Right atrium auricular region (tissue), 2 donors: ENCODE data around the gene GPR139. TPM values are rescaled to one million over a fixed set of nuclear protein-coding genes. Genes with fewer than 3 reads are reported as not detected.

Source experiments
- DNase-seq: peaks from one replicate; pipeline ENCODE4 v3.0.0-alpha.2; 2019; ENCODE audit warnings: low spot score
- H3K27ac ChIP-seq, 2 donors: fragments of 200-600 bp; sonication (generic); 1 replicate in 1 of 2; 2 replicates in 1 of 2; pipeline ENCODE4 v1.5.1; 2016 to 2019
- H3K27me3 ChIP-seq, 2 donors: fragments of 200-600 bp; sonication (generic); one replicate each; pipeline versions ENCODE4 v1.5.1 to v1.6.0; 2017 to 2019
- H3K36me3 ChIP-seq: fragments of 200-600 bp; sonication (generic); one replicate; pipeline ENCODE4 v1.5.1; 2016
- H3K4me1 ChIP-seq, 2 donors: fragments of 200-600 bp; sonication (generic); one replicate each; pipeline versions ENCODE4 v1.5.1 to v1.6.0; 2017 to 2019
- H3K4me3 ChIP-seq, 2 donors: fragments of 200-600 bp; sonication (generic); 1 replicate in 1 of 2; 2 replicates in 1 of 2; pipeline ENCODE4 v1.5.1; 2017 to 2019; ENCODE audit warnings: mild to moderate bottlenecking in 1 of 2, moderate library complexity in 1 of 2
- H3K9me3 ChIP-seq, 2 donors: fragments of 200-600 bp; sonication (generic); one replicate each; pipeline ENCODE4 v1.5.1; 2019
- total RNA-seq, 2 donors: library from RNA; depleted of rRNA; stranded (reverse); fragments of >200 nt; gene quantifications; one replicate each; pipeline ENCODE4 v1.1.0, GENCODE V29; 2016
- TF ChIP-seq, protein P1 (sequence below), 2 donors: fragments of 200-600 bp; sonication (generic); IDR thresholded peaks; one replicate each; pipeline ENCODE4 v1.5.1; 2019; ENCODE audit warnings: antibody characterized with exemption in 2 of 2

The GPR139 gene
- total RNA-seq, 2 donors from 2014 or later: not detected

DNA sequence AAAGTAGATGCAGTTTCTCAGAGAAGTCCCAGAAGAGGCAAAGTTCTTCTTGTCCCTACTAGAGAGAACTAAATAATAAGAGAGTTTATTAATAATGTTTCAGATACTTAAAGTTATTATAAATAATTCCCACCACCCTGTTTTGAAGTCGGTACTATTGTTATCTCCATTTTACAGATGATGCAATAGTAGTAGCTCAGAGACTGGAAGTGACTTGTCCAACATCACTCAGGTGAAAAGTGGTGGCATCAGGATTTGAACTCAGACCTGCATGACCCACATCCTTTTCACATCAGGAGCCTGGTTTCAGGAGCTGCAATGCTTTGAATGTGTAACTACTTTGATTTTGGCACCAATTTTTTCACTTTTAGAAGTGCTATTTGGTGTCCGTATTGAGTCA, 52.7 kb downstream of the GPR139 start:
- TF ChIP-seq, protein P1, sequence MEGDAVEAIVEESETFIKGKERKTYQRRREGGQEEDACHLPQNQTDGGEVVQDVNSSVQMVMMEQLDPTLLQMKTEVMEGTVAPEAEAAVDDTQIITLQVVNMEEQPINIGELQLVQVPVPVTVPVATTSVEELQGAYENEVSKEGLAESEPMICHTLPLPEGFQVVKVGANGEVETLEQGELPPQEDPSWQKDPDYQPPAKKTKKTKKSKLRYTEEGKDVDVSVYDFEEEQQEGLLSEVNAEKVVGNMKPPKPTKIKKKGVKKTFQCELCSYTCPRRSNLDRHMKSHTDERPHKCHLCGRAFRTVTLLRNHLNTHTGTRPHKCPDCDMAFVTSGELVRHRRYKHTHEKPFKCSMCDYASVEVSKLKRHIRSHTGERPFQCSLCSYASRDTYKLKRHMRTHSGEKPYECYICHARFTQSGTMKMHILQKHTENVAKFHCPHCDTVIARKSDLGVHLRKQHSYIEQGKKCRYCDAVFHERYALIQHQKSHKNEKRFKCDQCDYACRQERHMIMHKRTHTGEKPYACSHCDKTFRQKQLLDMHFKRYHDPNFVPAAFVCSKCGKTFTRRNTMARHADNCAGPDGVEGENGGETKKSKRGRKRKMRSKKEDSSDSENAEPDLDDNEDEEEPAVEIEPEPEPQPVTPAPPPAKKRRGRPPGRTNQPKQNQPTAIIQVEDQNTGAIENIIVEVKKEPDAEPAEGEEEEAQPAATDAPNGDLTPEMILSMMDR (IDR thresholded peaks at IDR 0.05): no peak
- no peak for DNase-seq
- no peaks in the 10 kb centered on the region for H3K4me1 ChIP-seq

DNA sequence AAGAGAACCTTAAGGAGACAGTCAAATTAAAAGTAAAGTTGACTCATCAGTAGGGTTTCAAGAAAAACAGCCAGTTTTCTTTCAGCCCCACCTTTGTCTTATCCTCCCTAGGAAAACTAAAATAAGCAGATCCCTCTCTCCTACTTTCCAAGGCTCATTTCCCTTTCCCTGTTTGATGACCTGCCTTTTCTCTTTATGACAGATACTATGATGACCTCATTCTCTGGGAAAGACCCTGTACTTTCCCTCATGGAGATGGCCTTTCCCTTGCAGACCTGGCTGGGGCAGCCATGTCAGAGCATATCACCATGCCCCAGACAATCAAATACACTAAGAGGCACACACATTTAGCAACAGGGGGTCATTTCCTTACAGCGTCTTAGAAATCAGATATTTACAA, 53.6 kb downstream of the GPR139 start:
- DNase-seq: no peak

More for the DNA sequence above, 52.7 kb downstream of the GPR139 start:
- H3K36me3 ChIP-seq: no peaks in the 10 kb centered on the region
- H3K9me3 ChIP-seq: no peaks in the 10 kb centered on the region
- H3K27me3 ChIP-seq: no peaks in the 10 kb centered on the region
- no peak overlapping the region for H3K27ac ChIP-seq
- H3K4me3 ChIP-seq: no peak overlapping the region

DNA sequence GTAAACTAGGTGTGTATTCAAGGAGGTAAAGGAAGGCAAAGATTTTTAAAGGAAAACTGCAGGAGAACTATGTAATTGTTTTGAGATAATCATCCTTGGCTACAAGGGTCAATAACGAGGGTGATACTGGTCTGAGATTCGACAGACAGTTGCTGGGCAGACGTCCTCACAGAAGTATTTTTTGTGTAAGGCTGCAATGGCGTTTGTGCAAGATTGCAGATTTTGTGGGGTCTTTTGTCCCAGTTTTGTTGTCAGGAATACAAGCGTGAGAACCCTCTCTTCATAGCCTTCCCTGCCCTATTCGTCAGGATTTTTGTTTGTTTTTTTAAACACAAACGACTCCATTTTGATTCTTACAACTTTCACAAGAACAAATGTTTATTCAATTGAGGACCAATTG, 57.5 kb downstream of the GPR139 start:
- Histone ChIP-seq H3K4me1 (no peaks in the 10 kb centered on the region), H3K36me3 (no peaks in the 10 kb centered on the region), H3K4me3 (no peak overlapping the region), H3K27ac (no peak overlapping the region), H3K27me3 (no peaks in the 10 kb centered on the region), H3K9me3 (no peaks in the 10 kb centered on the region)
- no peak for DNase-seq
- TF ChIP-seq, protein P1 (IDR thresholded peaks at IDR 0.05): no peak

More for the DNA sequence above, 53.6 kb downstream of the GPR139 start:
- H3K27ac ChIP-seq: no peak overlapping the region
- H3K9me3 ChIP-seq: no peaks in the 10 kb centered on the region
- H3K27me3 ChIP-seq: no peaks in the 10 kb centered on the region
- H3K36me3 ChIP-seq: no peaks in the 10 kb centered on the region
- TF ChIP-seq, protein P1 (IDR thresholded peaks at IDR 0.05): no peak
- H3K4me3 ChIP-seq: no peak overlapping the region
- H3K4me1 ChIP-seq: no peaks in the 10 kb centered on the region

DNA sequence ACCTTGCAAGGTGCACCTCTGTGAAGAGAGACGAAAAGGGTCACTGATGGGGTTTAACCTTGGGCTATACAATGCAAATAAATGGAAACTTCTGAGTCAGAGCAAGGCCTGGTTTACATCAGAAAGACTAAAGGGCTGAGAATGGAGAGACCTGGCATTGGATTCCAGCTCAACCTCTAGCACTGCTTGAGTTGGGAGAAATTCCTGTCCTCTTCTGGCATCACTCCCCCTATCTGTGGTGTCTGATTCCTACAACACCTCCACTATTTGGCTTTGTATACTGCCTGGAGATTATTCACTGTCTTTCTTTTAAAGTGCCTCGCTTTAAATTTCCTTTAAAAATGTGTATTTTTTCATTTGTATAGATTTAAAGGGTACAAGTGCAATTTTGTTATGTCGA, 68.8 kb downstream of the GPR139 start:
- Histone ChIP-seq H3K27ac (no peak overlapping the region), H3K9me3 (peaks cover 5 to 7% of the 10 kb centered on the region in 2 donors), H3K36me3 (no peaks in the 10 kb centered on the region), H3K4me1 (no peaks in the 10 kb centered on the region), H3K27me3 (no peaks in the 10 kb centered on the region), H3K4me3 (no peak overlapping the region)
- no peak for DNase-seq
- TF ChIP-seq, protein P1 (IDR thresholded peaks at IDR 0.05): no peak

DNA sequence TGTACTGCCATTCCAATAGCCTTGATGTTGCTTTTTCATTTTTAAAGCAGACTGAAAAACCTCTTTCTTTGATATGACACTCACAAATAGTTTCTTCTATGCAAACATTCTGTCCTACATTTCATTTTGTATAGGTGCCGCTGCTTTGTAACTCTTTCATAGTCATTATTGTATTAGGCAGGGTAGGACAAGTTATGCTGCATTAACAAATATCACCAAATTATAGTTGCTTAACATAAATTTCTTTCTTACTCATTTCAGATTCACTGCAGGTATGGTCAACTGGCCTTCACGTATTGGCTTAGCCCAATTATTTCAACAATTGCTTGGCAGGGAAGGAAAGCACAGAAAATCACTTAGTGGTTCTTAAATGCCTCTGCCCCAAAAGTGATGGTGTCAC, 70.8 kb downstream of the GPR139 start:
- Histone ChIP-seq H3K36me3 (no peaks in the 10 kb centered on the region), H3K27me3 (no peaks in the 10 kb centered on the region)
- DNase-seq: no peak

More for the DNA sequence above, 70.8 kb downstream of the GPR139 start:
- peaks cover 3 to 5% of the 10 kb centered on the region in 2 donors for H3K9me3 ChIP-seq
- H3K27ac ChIP-seq: no peak overlapping the region
- TF ChIP-seq, protein P1 (IDR thresholded peaks at IDR 0.05): no peak
- H3K4me3 ChIP-seq: no peak overlapping the region
- H3K4me1 ChIP-seq: no peaks in the 10 kb centered on the region
